Measurements from ENCODE around the gene EDEM3. TPM values are rescaled to one million over a fixed set of nuclear protein-coding genes. Genes with fewer than 3 reads are reported as not detected.

The EDEM3 gene
- total RNA-seq, 1 experiment from 2014 or later, result 58.3 TPM

GRCh38 chr1:184664661-184665060, 90.0 kb downstream of the EDEM3 start:
- intact Hi-C loops (cut with micrococcal nuclease), result loop anchor here (1.0 to 2.0 kb wide), 5 partner anchors 102 to 589 kb away; no protein-coding TSS in a partner anchor
- DNase-seq (ENCODE audit: unreplicated experiment), result no peak
- Mint-ChIP-seq H3K4me1 (ENCODE audit: insufficient read depth, unreplicated experiment) (peaks cover 29% of the 10 kb centered on the region), H3K36me3 (ENCODE audit: insufficient read depth, unreplicated experiment) (no peaks in the 10 kb centered on the region), H3K9me3 (ENCODE audit: unreplicated experiment) (no peaks in the 10 kb centered on the region), H3K4me3 (ENCODE audit: unreplicated experiment) (no peak overlapping the region), H3K27ac (ENCODE audit: low read depth, unreplicated experiment) (no peak overlapping the region), H3K27me3 (ENCODE audit: insufficient read depth, unreplicated experiment) (no peaks in the 10 kb centered on the region)
- no TSS peak for BruUV-seq (replicated peaks)
- TF ChIP-seq, protein P1, sequence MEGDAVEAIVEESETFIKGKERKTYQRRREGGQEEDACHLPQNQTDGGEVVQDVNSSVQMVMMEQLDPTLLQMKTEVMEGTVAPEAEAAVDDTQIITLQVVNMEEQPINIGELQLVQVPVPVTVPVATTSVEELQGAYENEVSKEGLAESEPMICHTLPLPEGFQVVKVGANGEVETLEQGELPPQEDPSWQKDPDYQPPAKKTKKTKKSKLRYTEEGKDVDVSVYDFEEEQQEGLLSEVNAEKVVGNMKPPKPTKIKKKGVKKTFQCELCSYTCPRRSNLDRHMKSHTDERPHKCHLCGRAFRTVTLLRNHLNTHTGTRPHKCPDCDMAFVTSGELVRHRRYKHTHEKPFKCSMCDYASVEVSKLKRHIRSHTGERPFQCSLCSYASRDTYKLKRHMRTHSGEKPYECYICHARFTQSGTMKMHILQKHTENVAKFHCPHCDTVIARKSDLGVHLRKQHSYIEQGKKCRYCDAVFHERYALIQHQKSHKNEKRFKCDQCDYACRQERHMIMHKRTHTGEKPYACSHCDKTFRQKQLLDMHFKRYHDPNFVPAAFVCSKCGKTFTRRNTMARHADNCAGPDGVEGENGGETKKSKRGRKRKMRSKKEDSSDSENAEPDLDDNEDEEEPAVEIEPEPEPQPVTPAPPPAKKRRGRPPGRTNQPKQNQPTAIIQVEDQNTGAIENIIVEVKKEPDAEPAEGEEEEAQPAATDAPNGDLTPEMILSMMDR (IDR thresholded peaks at IDR 0.05; ENCODE audit: unreplicated experiment), result no peak
- POLR2A ChIA-PET, result interaction anchor here (0.6 to 1.5 kb wide), 4 partner anchors 38 to 279 kb away, joined by 3 to 18 read pairs (median 4); partner anchors contain the start of gene C1orf21
- CTCF ChIA-PET, result interaction anchor here (0.5 to 2.9 kb wide), 68 partner anchors 8 to 749 kb away, joined by 3 to 49 read pairs (median 5); partner anchors contain the start of gene C1orf21

DNA sequence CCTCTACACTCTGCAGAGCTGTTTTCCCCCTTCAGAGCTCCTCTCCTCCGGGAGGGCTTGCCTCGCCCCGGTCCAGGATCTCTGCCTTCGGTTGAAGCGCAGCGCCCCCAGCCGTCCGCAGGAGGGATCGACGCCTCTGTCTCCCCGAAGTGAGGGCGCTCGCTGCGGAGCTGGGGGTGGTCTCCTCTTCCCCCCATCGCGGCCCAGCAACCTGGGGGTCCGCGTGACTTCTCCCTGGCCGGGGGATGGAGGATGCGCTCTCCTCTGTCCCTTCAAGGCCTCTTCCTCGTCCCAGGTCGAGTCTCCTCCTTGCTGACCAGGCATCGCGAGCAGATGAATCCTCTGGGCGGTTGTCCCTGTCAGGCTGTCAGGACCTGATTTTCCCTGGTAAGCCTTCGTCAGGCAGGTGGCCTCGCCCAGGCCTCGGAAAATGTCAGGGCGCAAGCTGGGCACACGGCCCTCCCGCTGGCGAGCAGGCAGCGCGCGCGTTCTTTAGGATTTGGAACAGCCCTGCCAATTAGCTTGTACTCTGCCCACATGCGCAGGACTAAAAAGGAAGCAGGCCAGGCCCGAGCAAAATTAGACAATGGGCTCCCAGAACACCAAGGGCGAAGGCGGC, 90.5 kb downstream of the EDEM3 start:
- ChIA-PET POLR2A (interaction anchor here (0.6 to 1.5 kb wide), 10 partner anchors 21 to 1273 kb away, joined by 3 to 18 read pairs (median 3); partner anchors contain the start of gene C1orf21), CTCF (interaction anchor here (0.5 to 2.9 kb wide), 90 partner anchors 9 to 748 kb away, joined by 3 to 49 read pairs (median 4); partner anchors contain the start of gene C1orf21)
- peak; percentile 79 for DNase-seq (ENCODE audit: unreplicated experiment)
- H3K27me3 Mint-ChIP-seq (ENCODE audit: insufficient read depth, unreplicated experiment), result no peaks in the 10 kb centered on the region
- TF ChIP-seq, protein P1 (IDR thresholded peaks at IDR 0.05; ENCODE audit: unreplicated experiment), result peak; percentile 99
- no peaks in the 10 kb centered on the region for H3K36me3 Mint-ChIP-seq (ENCODE audit: insufficient read depth, unreplicated experiment)
- peaks cover 29% of the 10 kb centered on the region for H3K4me1 Mint-ChIP-seq (ENCODE audit: insufficient read depth, unreplicated experiment)
- intact Hi-C loops (cut with micrococcal nuclease), result loop anchor here (1.0 to 2.0 kb wide), 5 partner anchors 101 to 589 kb away; no protein-coding TSS in a partner anchor
- no peaks in the 10 kb centered on the region for H3K9me3 Mint-ChIP-seq (ENCODE audit: unreplicated experiment)
- BruUV-seq (replicated peaks), result no TSS peak
- peak overlapping the region; percentile 67 for H3K27ac Mint-ChIP-seq (ENCODE audit: low read depth, unreplicated experiment)
- peak overlapping the region; percentile 74 for H3K4me3 Mint-ChIP-seq (ENCODE audit: unreplicated experiment)

- no peaks in the 10 kb centered on the region for H3K27me3 Mint-ChIP-seq (ENCODE audit: insufficient read depth, unreplicated experiment)
- no peak for DNase-seq (ENCODE audit: unreplicated experiment)
- POLR2A ChIA-PET, result interaction anchor here (0.8 to 1.5 kb wide), 6 partner anchors 8 to 312 kb away, joined by 3 to 7 read pairs (median 3); partner anchors contain the start of gene C1orf21
- H3K36me3 Mint-ChIP-seq (ENCODE audit: insufficient read depth, unreplicated experiment), result no peaks in the 10 kb centered on the region
- H3K4me3 Mint-ChIP-seq (ENCODE audit: unreplicated experiment), result no peak overlapping the region
- no peak overlapping the region for H3K27ac Mint-ChIP-seq (ENCODE audit: low read depth, unreplicated experiment)
- peaks cover 29% of the 10 kb centered on the region for H3K4me1 Mint-ChIP-seq (ENCODE audit: insufficient read depth, unreplicated experiment)
- CTCF ChIA-PET, result interaction anchor here (0.5 to 2.5 kb wide), 16 partner anchors 9 to 586 kb away, joined by 3 to 14 read pairs (median 4); no protein-coding TSS in a partner anchor
- no peaks in the 10 kb centered on the region for H3K9me3 Mint-ChIP-seq (ENCODE audit: unreplicated experiment)
- TF ChIP-seq, protein P1 (IDR thresholded peaks at IDR 0.05; ENCODE audit: unreplicated experiment), result no peak
- no TSS peak for BruUV-seq (replicated peaks)
- intact Hi-C loops (cut with micrococcal nuclease), result loop anchor here (2.0 kb wide), 1 partner anchor 37 kb away; no protein-coding TSS in a partner anchor
Observed at GRCh38 chr1:184661801-184662200, 92.9 kb downstream of the EDEM3 start.

- Mint-ChIP-seq H3K4me3 (ENCODE audit: unreplicated experiment) (no peak overlapping the region), H3K36me3 (ENCODE audit: insufficient read depth, unreplicated experiment) (no peaks in the 10 kb centered on the region), H3K4me1 (ENCODE audit: insufficient read depth, unreplicated experiment) (peaks cover 29% of the 10 kb centered on the region), H3K9me3 (ENCODE audit: unreplicated experiment) (no peaks in the 10 kb centered on the region), H3K27ac (ENCODE audit: low read depth, unreplicated experiment) (peak overlapping the region; percentile 55), H3K27me3 (ENCODE audit: insufficient read depth, unreplicated experiment) (no peaks in the 10 kb centered on the region)
- BruUV-seq (replicated peaks), result no TSS peak
- CTCF ChIA-PET, result interaction anchor here (0.9 to 2.5 kb wide), 11 partner anchors 10 to 585 kb away, joined by 3 to 14 read pairs (median 6); no protein-coding TSS in a partner anchor
- TF ChIP-seq, protein P1 (IDR thresholded peaks at IDR 0.05; ENCODE audit: unreplicated experiment), result no peak
- POLR2A ChIA-PET, result interaction anchor here (0.7 to 3.7 kb wide), 8 partner anchors 9 to 274 kb away, joined by 3 to 14 read pairs (median 4); partner anchors contain the start of gene C1orf21
- no peak for DNase-seq (ENCODE audit: unreplicated experiment)
- intact Hi-C loops (cut with micrococcal nuclease), result no loop called here
Observed at GRCh38 chr1:184660462-184661191, 94.0 kb downstream of the EDEM3 start.

Measured in MCF 10A (cell line).